Fibroblast of gingiva (primary cell): Measurements from ENCODE around the gene SLC34A1.

ENCODE experiments used
- DNase-seq: peaks from one replicate; pipeline ENCODE4 v3.0.0-alpha.2; 2011; ENCODE audit warnings: low read depth

The SLC34A1 gene

GRCh38 chr5:177432143-177432838 is 48.1 kb downstream of the SLC34A1 start:
- DNase-seq: no peak

GRCh38 chr5:177432839-177433657 is 48.8 kb downstream of the SLC34A1 start:
- no peak for DNase-seq

GRCh38 chr5:177433658-177434217 is 49.5 kb downstream of the SLC34A1 start:
- no peak for DNase-seq

- no peak for DNase-seq
Measured at GRCh38 chr5:177434437-177434836, 50.2 kb downstream of the SLC34A1 start.

GRCh38 chr5:177434942-177435738 is 50.9 kb downstream of the SLC34A1 start:
- no peak for DNase-seq

GRCh38 chr5:177435847-177436536 is 51.8 kb downstream of the SLC34A1 start:
- DNase-seq: no peak

- no peak for DNase-seq
Measured at GRCh38 chr5:177437623-177438022, 53.4 kb downstream of the SLC34A1 start.

- no peak for DNase-seq
Measured at GRCh38 chr5:177438468-177438867, 54.2 kb downstream of the SLC34A1 start.

- no peak for DNase-seq
Measured at GRCh38 chr5:177439518-177440053, 55.4 kb downstream of the SLC34A1 start.

- no peak for DNase-seq
Measured at GRCh38 chr5:177440211-177440989, 56.2 kb downstream of the SLC34A1 start.

GRCh38 chr5:177440990-177441780 is 57.0 kb downstream of the SLC34A1 start:
- DNase-seq: no peak

- no peak for DNase-seq
Measured at GRCh38 chr5:177442066-177442826, 58.0 kb downstream of the SLC34A1 start.

- DNase-seq: no peak
Measured at GRCh38 chr5:177443144-177443983, 59.1 kb downstream of the SLC34A1 start.

- no peak for DNase-seq
Measured at GRCh38 chr5:177444106-177445051, 60.1 kb downstream of the SLC34A1 start.

GRCh38 chr5:177445052-177445916 is 61.0 kb downstream of the SLC34A1 start:
- DNase-seq: no peak

GRCh38 chr5:177445917-177446199 is 61.6 kb downstream of the SLC34A1 start:
- DNase-seq: no peak
